Caki2 (cell line): ENCODE results near the gene MAB21L4. TPM values are rescaled to one million over a fixed set of nuclear protein-coding genes. Genes with fewer than 3 reads are reported as not detected.

Experiments used
- DNase-seq: peaks from one replicate; pipeline ENCODE4 v3.0.0-alpha.2; 2015; ENCODE audit warnings: low read depth
- in situ Hi-C: cut with HindIII; loops from 2 replicates; pipeline ENCODE4 v1.10.0; 2016; ENCODE audit warnings: low sequenced_read_pairs, low pct_unique_long_range_greater_than_20kb, mixed read lengths
- total RNA-seq: library from RNA; depleted of rRNA; stranded (reverse); fragments of >200 nt; shearing (Covaris generic); gene quantifications from 2 replicates; pipeline ENCODE4 v1.2.3, GENCODE V29; 2014; ENCODE audit warnings: low replicate concordance; rRNA removed

The MAB21L4 gene
- not detected in 2 replicates for total RNA-seq

- no peak for DNase-seq
- in situ Hi-C loops: no loop called here
Measured at GRCh38 chr2:240895656-240896388, at the start of gene MAB21L4. Gene MAB21L4 (minus strand): TSS chr2:240896156. CDS start chr2:240895997, 159 bp downstream.

GRCh38 chr2:240936106-240936505, 40.1 kb upstream of the MAB21L4 start:
- in situ Hi-C loops: no loop called here
- DNase-seq: no peak

GRCh38 chr2:240935103-240935876, 39.3 kb upstream of the MAB21L4 start:
- no peak for DNase-seq
- in situ Hi-C loops: no loop called here

- in situ Hi-C loops: no loop called here
Measured at GRCh38 chr2:240934701-240935102, 38.7 kb upstream of the MAB21L4 start.

GRCh38 chr2:240933966-240934700, 38.2 kb upstream of the MAB21L4 start:
- in situ Hi-C loops: no loop called here
- DNase-seq: no peak

More at GRCh38 chr2:240934701-240935102, 38.7 kb upstream of the MAB21L4 start:
- no peak for DNase-seq

DNA sequence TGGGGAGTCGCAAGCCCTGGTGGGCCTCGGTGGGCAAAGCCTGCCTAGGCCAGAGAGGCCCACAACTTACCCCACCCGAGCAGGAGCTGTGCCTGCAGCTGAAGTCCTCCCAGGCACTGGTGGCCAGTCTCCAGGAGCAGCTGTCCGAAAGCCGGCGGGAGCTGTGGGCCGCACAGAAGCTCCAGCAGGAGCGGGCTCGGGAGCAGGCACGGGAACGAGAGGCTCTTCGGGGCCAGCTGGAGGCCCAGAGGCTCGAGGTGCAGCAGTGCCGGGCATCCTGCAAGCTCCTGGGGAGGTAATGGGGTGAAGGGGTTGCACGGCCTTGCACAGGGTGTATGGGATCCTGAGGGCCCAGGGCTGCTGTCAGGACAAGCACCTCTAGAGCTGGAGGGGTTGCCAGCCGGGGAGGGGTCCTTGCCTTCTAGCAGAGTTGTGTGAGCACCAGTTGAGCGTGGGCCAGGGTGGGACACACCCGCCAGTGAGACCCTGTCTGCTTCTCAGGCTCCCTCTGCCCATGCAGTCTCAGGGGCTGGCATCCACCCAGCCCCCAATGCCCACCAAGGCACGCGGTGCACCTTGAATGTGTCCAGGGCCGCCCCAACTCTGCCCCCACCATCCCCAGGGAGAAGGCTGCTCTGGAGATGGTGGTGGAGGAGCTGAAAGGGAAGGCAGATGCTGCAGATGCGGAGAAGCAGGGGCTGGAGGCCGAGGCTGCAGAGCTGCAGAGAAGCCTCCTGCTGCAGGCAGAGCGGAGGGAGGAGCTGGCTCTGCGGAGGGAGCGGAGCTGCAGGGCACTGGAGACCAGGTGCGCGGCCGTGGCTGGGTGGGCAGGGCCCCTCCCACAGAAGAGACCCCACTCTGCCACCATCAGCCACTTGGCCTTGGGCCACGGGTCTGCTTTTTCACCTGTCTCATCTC, 37.4 kb upstream of the MAB21L4 start:
- in situ Hi-C loops: no loop called here
- DNase-seq: no peak

GRCh38 chr2:240932724-240933047, 36.7 kb upstream of the MAB21L4 start:
- no peak for DNase-seq
- in situ Hi-C loops: no loop called here

GRCh38 chr2:240932001-240932723, 36.2 kb upstream of the MAB21L4 start:
- in situ Hi-C loops: no loop called here
- no peak for DNase-seq

- in situ Hi-C loops: no loop called here
Measured at GRCh38 chr2:240931319-240931949, 35.5 kb upstream of the MAB21L4 start.

GRCh38 chr2:240930631-240931318, 34.8 kb upstream of the MAB21L4 start:
- no peak for DNase-seq
- in situ Hi-C loops: no loop called here

More at GRCh38 chr2:240931319-240931949, 35.5 kb upstream of the MAB21L4 start:
- no peak for DNase-seq

- in situ Hi-C loops: no loop called here
Measured at GRCh38 chr2:240930096-240930630, 34.2 kb upstream of the MAB21L4 start.

DNA sequence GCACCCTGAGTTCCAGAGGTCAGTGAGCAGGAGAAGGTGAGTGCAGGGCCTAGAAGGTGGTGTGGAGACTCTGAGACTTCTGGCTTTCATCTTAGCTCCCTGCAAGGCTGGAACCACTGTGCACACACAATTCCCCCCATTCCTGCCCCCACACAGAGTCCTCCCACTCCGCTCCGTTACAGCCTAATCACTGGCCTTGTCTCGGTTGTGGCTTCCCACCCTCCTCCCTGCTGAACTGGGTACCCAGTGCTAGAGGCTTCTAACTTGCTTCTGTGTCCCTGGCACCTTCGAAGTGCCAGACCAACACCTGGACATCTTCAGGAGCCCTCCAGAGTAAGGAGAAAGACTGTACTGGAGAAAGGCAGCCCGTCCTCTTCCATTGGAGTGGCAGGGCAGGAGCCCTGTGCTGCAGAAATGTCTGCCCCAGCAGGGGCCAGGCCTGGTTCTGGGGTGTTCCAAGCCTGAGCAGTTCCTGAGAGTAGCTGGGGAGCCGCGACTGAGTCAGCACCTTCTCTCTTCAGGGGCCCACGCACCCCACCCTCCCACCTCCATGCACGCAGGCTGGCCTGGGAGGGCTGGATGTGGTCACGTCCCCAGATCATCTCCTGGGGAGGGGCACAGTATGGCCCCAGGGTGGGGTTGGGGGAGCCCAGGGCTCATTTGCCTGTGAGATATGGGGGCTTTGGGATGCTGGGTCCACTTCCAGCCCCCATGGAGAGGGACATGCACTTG, 33.6 kb upstream of the MAB21L4 start:
- in situ Hi-C loops: no loop called here
- no peak for DNase-seq

More at GRCh38 chr2:240930096-240930630, 34.2 kb upstream of the MAB21L4 start:
- DNase-seq: no peak

DNA sequence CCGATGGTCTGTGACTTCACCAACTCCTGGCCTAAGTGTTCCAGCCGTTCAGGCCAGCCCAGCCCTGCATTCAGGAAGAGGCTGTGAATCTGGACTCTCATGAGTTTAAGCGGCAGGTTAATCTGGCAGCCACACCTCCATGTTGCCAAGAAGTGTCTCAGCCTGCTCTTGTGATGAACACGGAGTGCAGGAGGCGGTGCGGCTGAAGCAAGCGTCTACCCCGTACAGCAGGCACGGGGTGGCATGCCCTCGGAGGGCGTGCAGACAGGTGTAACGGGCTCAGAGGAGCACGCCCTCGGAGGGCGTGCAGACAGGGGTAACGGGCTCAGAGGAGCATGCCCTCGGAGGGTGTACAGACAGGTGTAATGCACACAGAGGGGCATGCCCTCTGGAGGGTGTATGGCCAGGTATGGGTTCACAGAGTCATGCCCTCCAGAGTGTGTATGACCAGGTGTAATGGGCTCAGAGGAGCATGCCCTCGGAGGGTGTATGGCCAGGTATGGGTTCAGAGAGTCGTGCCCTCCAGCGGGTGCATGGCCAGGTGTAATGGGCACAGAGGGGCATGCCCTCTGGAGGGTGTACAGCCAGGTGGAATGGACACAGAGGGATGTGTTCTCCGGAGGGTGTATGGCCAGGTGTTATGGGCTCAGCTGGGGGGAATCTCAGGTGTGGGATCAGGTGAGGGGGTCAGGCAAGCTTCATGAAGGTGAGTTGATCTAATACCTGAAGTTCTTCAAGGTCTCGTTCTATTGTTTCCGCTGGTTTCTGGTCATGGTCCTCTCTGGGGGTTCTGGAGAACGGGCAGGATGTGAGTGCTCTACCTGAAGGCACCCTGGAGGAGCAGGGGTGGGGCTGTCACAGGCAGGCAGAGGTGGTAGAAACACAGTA, 32.8 kb upstream of the MAB21L4 start:
- in situ Hi-C loops: no loop called here
- DNase-seq: no peak

DNA sequence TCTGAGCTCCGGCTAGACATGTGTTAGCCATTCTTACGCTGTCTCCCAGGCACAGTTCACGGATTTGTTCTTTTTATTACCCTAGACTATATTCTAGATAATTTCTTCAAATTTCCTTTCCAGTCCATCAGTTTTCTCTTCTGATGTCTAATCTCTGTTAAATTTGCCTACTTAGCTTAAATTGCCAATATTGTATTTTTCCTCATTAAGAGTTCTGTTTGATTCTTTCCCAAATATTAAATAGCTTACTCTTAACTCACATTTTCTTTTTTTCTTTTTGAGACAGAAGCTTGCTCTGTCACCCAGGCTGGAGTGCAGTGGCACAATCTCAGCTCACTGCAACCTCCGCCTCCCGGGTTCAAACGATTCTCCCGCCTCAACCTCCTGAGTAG, 31.4 kb upstream of the MAB21L4 start:
- DNase-seq: no peak
- in situ Hi-C loops: no loop called here
